Stimulated activated CD8-positive, alpha-beta memory T cell treated with anti-CD3 and anti-CD28 coated beads, Interleukin-2, amount 100 ng/mL, for 48 hours (primary cell): ENCODE results near the gene PRDX3.
A peak's percentile ranks its signal among the peaks of the same experiment; 100 is the strongest.
"Not testable (repeated sequence)": the region's sequence is repeated elsewhere in the genome, so short reads cannot be mapped to it uniquely, and the experiment has no call there.

ENCODE experiments used
- DNase-seq, 2 donors: peaks; one replicate each; pipeline ENCODE4 v3.0.0-alpha.2; 2020; ENCODE audit warnings: low read depth in 2 of 2

The PRDX3 gene

DNA sequence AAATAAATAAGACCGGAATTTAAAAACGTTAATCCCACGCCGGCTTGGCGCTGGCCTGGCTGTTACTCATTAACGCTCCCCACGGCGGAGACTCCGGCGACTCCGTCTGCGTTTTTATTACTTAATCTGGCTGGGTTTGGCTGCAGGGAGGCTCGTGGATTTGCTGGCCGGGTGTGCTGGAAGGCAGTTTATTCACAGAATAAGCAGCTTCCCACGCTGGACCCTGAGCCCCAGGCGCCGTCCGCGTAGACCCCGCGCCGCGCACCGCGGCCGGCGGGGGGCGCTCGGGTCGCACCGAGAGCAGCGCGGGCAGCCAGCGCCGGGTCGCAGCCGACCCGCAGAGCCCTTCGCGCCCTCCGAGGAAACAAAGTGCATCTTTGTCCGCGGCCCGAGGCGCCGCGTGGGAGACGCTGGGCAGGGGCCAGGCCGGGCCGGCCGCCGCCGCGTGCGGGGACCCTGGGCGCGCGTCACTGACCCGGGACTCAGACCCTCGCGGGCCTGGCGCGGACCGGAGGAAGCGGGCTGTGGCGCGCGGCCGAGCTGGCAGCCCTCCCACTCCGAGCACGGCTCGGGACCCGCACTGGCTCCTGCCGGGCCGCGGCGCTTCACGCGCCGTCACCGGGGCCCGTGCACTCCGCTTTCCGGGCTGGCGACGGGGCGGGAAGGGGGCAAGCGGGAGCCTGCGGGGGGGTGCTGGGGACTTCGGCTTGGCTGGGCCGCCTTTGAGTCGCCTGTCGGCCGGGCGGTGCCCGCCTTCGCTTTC, 28.2 kb upstream of the PRDX3 start:
- DNase-seq = peak; percentile 57 to 70

DNA sequence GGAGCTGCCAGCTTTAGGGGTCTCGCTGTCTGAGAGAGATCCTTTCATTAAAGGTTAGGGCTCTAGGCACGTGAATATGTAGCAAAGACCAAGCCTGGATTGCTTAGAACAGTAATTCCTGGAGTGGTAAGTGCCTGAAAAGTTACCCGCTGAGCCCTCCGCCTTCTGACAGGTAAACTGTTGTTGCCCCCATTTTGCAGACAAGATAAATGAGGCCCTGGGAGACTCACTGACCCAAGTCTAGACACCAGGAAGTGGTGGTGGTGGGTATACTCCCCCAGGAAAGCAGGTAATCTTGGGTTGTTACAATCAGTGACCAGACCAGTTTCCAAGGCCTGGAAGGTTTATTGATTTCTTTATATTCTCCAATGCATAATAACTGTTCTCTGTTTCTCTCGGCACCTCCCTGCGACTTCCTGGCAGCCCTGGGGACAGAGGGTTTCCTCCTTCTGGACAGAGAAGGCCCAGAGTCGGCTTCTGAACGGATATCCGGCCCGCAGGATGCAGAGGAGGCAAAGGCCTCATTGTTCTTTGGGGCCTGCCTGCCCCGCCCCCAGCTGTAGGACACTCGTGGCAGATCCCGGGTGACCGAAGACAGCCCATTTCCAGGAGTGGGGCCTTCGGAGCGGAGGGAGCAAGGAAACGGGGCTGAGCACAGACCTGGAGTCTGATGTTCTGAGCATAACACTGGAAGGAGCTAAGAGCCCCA, 27.4 kb upstream of the PRDX3 start:
- DNase-seq = peak; percentile 32

DNA sequence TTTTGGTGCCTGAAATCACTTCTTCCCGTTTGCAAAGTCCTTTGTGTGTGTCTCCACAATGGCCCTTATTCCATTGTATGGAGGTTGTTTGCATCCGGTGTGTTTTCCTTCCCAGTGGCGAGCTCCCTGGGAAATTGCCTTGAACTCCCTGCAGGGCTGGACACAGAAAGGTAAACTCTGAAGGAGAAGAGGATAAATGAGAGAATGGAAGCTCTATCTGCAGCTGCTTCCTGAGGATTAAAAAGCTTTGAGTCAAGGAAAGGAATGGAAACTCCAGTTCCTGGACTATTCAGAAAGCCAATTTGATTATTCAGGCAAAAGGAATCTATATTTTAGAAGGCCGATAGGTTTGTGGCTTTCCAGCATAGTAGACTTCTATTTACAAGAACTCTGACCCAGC, 24.4 kb upstream of the PRDX3 start:
- no peak for DNase-seq

DNA sequence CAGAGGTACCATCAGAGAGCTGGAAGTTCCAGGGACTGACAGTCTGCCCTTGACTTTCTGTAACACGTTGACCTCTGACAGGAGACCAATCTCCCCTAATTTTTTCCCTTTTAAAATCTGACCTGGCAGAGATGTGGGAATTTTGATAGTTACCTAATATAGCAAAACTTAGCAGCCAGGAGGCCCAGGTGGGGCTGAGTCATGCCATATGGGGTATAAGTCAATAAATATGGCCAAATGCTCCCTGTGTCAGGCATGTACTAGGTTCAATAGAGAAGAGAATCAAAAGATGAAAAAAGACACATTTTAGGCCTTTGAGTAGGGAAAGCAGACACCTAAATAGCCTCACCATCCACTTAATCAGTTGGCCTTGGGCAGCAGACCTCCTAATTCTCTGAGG, 22.6 kb upstream of the PRDX3 start:
- no peak for DNase-seq

DNA sequence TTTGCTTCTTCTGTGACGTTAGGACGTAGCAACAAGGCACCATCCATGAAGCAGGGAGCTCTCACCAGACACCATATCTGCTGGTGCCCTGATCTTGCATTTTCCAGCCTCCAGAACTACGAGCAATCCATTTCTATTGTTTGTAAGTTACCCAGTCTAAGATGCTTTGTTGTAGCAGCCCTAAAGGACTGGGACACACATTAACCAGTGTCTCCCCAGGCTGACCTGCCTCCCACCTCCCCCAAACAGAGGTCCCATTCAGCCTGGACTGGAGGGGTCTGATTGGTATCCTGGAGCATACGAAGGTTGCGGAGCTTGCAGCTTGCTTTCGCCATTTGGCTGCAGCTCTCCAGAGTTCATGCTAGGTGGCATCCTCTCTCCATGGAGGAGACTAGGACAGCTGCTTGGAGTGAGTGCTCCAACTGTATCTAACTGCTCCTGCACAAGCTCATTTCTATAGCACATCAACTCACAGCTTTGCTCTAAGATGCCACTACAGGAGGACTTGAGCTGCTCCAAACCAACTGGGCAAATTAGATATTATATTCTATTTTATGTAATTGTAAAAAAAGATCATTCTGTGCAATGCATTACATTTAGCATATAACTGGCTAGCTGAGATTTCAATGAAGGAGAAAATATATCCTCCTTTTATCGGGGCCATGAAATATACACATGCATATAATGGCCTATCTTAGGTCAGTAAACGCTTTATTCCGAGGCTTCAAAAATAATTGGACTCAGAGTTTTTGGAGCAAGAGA, 20.8 kb upstream of the PRDX3 start:
- no peak for DNase-seq

GRCh38 chr10:119198438-119198837, 19.8 kb upstream of the PRDX3 start:
- no peak for DNase-seq

GRCh38 chr10:119197921-119198320, 19.3 kb upstream of the PRDX3 start:
- DNase-seq = no peak

GRCh38 chr10:119191881-119192280, 13.3 kb upstream of the PRDX3 start:
- no peak for DNase-seq

- DNase-seq = no peak
Observed at GRCh38 chr10:119190954-119191785, 12.6 kb upstream of the PRDX3 start.

DNA sequence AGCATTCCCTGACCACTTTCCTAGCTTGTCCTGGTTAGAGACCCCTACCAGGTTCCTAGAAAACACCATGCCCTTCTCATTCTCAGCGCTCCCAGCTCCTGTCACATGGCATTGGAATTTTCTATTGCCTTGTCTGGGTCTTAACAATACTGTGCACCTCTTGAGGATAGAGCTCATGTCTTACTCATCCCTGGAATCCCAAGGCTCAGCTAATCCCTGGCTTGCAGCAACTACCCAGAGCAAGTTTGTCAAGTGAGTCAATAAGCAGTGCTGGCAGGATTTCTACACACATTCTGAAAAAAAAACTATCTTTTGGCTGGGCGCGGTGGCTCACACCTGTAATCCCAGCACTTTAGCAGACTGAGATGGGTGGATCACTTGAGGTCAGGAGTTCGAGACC, 11.7 kb upstream of the PRDX3 start:
- no peak for DNase-seq

DNA sequence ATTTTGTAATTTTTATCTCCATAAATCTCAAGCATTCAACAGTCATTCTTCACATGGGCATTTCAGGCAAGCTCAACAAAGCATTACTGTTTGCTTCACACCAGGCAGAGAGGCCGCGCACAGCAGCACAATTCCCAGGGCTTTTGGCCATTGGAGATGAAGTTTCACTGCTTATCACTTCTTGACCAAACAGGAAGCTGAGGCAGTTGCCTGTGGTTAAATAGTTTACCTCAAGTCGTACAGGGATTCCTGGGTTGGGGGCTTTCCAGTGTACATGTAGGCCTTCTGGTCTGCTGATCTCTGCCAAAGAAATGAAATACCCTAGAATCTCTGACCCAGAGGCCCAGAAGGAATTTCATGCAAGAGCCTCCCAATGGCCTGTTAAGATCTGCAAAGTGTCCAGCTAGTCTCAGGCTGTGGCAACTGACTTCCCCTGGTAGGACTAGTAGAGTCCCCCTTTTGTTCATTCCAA, 11.2 kb upstream of the PRDX3 start:
- no peak for DNase-seq

DNA sequence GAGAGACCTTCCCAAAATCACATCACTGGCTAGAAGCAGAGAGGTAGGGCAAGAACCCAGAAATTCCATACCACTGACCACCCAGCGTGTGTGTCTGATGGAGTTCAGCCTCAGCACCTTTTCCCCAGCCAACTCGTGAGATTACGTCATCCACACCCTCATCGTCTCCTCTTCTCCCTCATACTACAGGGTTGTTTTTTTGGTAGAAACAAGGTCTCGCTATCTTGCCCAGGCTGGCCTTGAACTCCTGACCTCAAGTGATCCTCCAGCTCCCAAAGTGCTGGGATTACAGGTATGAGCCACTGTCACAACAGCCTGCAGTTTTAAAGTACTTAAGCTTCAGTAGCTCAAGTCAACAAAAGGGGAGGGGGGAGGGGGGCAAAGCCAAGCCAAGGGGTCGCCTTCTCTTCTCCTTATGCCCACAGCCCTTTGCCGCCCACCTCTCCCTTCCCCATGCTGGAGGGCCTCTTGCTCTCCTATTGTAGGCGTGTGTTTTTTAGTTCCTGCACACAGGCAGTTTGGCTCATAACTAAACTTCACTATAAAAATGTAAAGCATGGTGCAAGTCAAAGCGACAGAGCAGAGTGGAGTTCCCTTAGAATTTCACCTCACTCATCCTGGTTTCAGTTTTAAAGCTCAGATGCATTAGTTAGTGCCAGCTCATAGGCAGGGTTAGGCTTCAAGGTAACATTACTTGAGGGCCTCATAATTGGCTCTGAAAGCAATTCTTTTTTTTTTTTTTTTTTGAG, 5.2 kb upstream of the PRDX3 start:
- DNase-seq = no peak

- not testable (repeated sequence) for DNase-seq
Observed at GRCh38 chr10:119180850-119181400, 2.3 kb upstream of the PRDX3 start.

DNA sequence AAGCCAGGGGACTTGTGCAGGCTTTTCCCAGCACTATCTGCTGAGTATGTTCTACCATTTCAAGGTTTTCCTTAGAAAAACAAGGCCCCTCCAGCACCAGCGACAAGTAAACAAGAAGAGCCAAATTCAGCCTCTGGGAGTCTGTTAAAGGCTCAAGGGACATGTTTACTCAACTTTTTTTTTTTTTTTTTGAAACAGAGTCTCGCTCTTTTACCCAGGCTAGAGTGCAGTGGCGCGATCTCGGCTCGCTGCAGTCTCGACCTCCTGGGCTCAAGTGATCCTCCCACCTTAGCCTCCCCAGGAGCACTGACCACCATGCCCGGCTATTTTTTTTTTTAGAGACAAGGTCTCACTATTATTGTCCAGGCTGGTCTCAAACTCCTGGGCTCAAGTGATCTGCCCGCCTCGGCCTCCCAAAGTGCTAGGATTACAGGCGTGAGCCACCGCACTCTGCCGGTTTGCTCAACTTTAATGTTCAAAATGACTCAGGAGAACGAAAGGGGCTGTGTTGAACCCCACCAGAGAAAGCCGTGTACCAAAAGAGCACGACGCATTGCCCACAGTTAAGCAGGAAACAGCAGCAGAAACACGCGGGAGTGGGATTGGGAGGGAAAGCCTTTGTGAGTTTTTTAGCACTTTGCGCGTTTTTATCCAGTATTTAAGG, 772 bp downstream of the PRDX3 start:
- DNase-seq = no peak

GRCh38 chr10:119176166-119176565, 2.4 kb downstream of the PRDX3 start:
- no peak for DNase-seq

DNA sequence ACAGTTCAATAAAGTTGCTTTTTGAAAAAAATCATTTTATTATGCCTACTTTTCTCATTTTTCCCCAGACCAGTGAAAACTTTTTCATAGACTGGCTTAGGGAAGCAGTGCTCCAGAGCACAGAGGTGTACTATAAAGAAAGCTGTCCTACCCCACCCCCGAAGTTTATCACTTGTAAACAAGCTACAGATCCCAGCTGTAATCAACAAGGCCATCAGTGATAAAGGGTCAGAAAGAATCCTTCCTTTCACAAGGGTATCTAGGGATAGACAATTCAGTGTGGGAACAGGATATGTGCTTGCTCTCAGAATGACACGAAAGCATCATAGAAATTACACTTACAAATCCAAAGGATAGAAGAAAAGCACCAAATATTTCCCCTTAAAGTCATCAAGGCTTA, 4.5 kb downstream of the PRDX3 start:
- no peak for DNase-seq

DNA sequence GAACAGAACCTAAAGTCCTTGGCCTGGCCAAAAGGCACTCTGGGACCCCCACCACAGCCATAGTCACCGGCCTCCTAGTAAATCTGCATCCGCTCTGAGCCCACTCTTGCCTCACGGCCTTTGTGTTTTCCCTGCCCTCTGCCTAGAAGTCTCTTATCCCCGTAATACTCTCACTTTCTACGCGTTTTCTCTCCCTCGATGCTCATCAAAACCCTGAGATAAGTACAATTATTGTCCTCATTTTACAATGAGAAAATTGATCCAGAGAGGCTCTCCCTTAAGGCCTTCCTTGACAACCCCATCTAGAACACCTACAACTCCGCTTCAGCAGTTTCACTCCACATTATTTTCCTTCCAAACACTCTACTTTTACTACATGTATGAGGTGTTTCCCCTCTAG, 11.6 kb downstream of the PRDX3 start:
- DNase-seq = no peak

DNA sequence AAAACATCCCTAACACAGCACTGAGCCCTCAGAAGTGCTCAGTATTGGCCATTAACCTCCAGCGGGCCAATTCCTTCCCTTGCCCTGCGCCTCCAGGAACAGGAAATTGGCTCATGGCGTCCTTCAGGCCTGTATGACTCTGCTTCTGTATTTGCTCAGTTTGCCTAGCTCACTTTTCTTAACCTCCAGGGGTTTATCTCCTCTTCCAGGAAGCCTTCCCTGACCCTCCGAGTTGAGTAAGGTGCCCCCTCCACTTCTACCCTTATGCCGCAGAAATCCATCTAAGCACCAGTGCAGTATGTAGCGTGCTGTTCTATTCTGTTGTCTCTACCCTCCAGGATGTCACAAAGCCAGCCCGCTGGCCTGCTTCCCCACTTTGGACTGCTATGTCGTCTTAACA, 12.0 kb downstream of the PRDX3 start:
- no peak for DNase-seq

GRCh38 chr10:119166118-119166500, 12.5 kb downstream of the PRDX3 start:
- no peak for DNase-seq
